Activated CD8-positive, alpha-beta memory T cell treated with anti-CD3 and anti-CD28 coated beads, Interleukin-2, amount 10 ng/mL, durations not matched to agents 7 days and 5 days (primary cell): ENCODE data around the gene LGI4. TPM values are rescaled to one million over a fixed set of nuclear protein-coding genes. Genes with fewer than 3 reads are reported as not detected.

Source experiments
- ATAC-seq: fragments of 150-1000 bp; cut with Tn5 transposase; one replicate; pipeline ENCODE4 v1.10.0; 2021; ENCODE audit warnings: moderate library complexity
- CTCF ChIA-PET: fragments of 350-600 bp; sonication (Branson Sonifier 250); formaldehyde crosslinking; loops from one replicate; lab custom pipeline; 2021; ENCODE audit warnings: antibody characterized with exemption; lab: Charles Lee
- DNase-seq: peaks from one replicate; pipeline ENCODE4 v3.0.0-alpha.2; 2020
- H3K27ac Mint-ChIP-seq: one replicate; pipeline ENCODE4 v1.8.0; 2021; ENCODE audit warnings: mild to moderate bottlenecking, mixed read lengths
- H3K27me3 Mint-ChIP-seq: one replicate; pipeline ENCODE4 v1.8.0; 2021; ENCODE audit warnings: mixed read lengths
- H3K36me3 Mint-ChIP-seq: one replicate; pipeline ENCODE4 v1.8.0; 2021; ENCODE audit warnings: mild to moderate bottlenecking, mixed read lengths
- H3K4me1 Mint-ChIP-seq: one replicate; pipeline ENCODE4 v1.8.0; 2021; ENCODE audit warnings: mixed read lengths
- H3K4me3 Mint-ChIP-seq: one replicate; pipeline ENCODE4 v1.8.0; 2021; ENCODE audit warnings: mild to moderate bottlenecking, moderate library complexity, mixed read lengths
- H3K9me3 Mint-ChIP-seq: one replicate; pipeline ENCODE4 v1.8.0; 2022; ENCODE audit warnings: low read depth, mixed read lengths
- total RNA-seq, 2 experiments: library from RNA; stranded (reverse); gene quantifications; one replicate each; pipeline ENCODE4 v1.2.3, GENCODE V29; 2021

The LGI4 gene
- total RNA-seq, 2 experiments from 2014 or later = not detected

- no peak overlapping the region for H3K4me3 Mint-ChIP-seq
- H3K9me3 Mint-ChIP-seq = no peaks in the 10 kb centered on the region
- H3K4me1 Mint-ChIP-seq = peaks cover 4% of the 10 kb centered on the region
- peaks cover 3% of the 10 kb centered on the region for H3K27me3 Mint-ChIP-seq
- ATAC-seq (no peak), DNase-seq (no peak)
- H3K27ac Mint-ChIP-seq = peak overlapping the region; percentile 37
- H3K36me3 Mint-ChIP-seq = no peaks in the 10 kb centered on the region
- CTCF ChIA-PET = interaction anchor here (1.1 to 2.1 kb wide), 5 partner anchors 19 to 72 kb away, joined by 4 to 13 read pairs (median 4); partner anchors contain the start of gene FXYD3
These were observed 48.9 kb downstream of the LGI4 start for GRCh38 chr19:35085947-35086346.

GRCh38 chr19:35084509-35084762, 50.4 kb downstream of the LGI4 start:
- no peak overlapping the region for H3K27ac Mint-ChIP-seq

GRCh38 chr19:35083691-35084508, 51.0 kb downstream of the LGI4 start:
- H3K9me3 Mint-ChIP-seq = no peaks in the 10 kb centered on the region
- CTCF ChIA-PET = interaction anchor here (1.8 kb wide), 1 partner anchor 18 kb away, joined by 3 read pairs; no protein-coding TSS in a partner anchor
- DNase-seq (no peak), ATAC-seq (no peak)
- no peaks in the 10 kb centered on the region for H3K36me3 Mint-ChIP-seq
- H3K27ac Mint-ChIP-seq = no peak overlapping the region
- no peak overlapping the region for H3K4me3 Mint-ChIP-seq
- H3K27me3 Mint-ChIP-seq = no peaks in the 10 kb centered on the region
- peaks cover 3% of the 10 kb centered on the region for H3K4me1 Mint-ChIP-seq

More at GRCh38 chr19:35084509-35084762, 50.4 kb downstream of the LGI4 start:
- CTCF ChIA-PET = no interaction called here
- Mint-ChIP-seq H3K4me3 (no peak overlapping the region), H3K4me1 (peaks cover 3% of the 10 kb centered on the region), H3K36me3 (no peaks in the 10 kb centered on the region), H3K9me3 (no peaks in the 10 kb centered on the region), H3K27me3 (no peaks in the 10 kb centered on the region)
- no peak for ATAC-seq
- DNase-seq = no peak

- Mint-ChIP-seq H3K4me1 (peaks cover 2% of the 10 kb centered on the region), H3K27ac (no peak overlapping the region), H3K36me3 (no peaks in the 10 kb centered on the region), H3K9me3 (no peaks in the 10 kb centered on the region), H3K27me3 (peaks cover 3% of the 10 kb centered on the region), H3K4me3 (no peak overlapping the region)
- no peak for ATAC-seq
- no peak for DNase-seq
- CTCF ChIA-PET = interaction anchor here (1.4 kb wide), 1 partner anchor 37 kb away, joined by 3 read pairs; no protein-coding TSS in a partner anchor
These were observed 53.7 kb downstream of the LGI4 start for GRCh38 chr19:35081201-35081600.

GRCh38 chr19:35080613-35081170, 54.2 kb downstream of the LGI4 start:
- Mint-ChIP-seq H3K4me1 (no peaks in the 10 kb centered on the region), H3K27me3 (peaks cover 3% of the 10 kb centered on the region), H3K36me3 (no peaks in the 10 kb centered on the region), H3K9me3 (no peaks in the 10 kb centered on the region), H3K27ac (no peak overlapping the region), H3K4me3 (no peak overlapping the region)
- CTCF ChIA-PET = interaction anchor here (1.4 kb wide), 1 partner anchor 36 kb away, joined by 3 read pairs; no protein-coding TSS in a partner anchor
- DNase-seq (no peak), ATAC-seq (no peak)

GRCh38 chr19:35079826-35080225, 55.0 kb downstream of the LGI4 start:
- H3K4me1 Mint-ChIP-seq = peaks cover 2% of the 10 kb centered on the region
- CTCF ChIA-PET = interaction anchor here (1.4 kb wide), 1 partner anchor 35 kb away, joined by 3 read pairs; no protein-coding TSS in a partner anchor
- no peak overlapping the region for H3K4me3 Mint-ChIP-seq
- H3K36me3 Mint-ChIP-seq = no peaks in the 10 kb centered on the region
- ATAC-seq (no peak), DNase-seq (no peak)
- H3K27ac Mint-ChIP-seq = no peak overlapping the region
- H3K9me3 Mint-ChIP-seq = no peaks in the 10 kb centered on the region
- peaks cover 3% of the 10 kb centered on the region for H3K27me3 Mint-ChIP-seq

- H3K4me1 Mint-ChIP-seq = peaks cover 2% of the 10 kb centered on the region
- ATAC-seq = no peak
- no peak overlapping the region for H3K4me3 Mint-ChIP-seq
- H3K27me3 Mint-ChIP-seq = peaks cover 3% of the 10 kb centered on the region
- CTCF ChIA-PET = no interaction called here
- no peaks in the 10 kb centered on the region for H3K36me3 Mint-ChIP-seq
- no peak for DNase-seq
- no peak overlapping the region for H3K27ac Mint-ChIP-seq
- no peaks in the 10 kb centered on the region for H3K9me3 Mint-ChIP-seq
These were observed 57.2 kb downstream of the LGI4 start for GRCh38 chr19:35077411-35078223.

GRCh38 chr19:35076657-35077056, 58.2 kb downstream of the LGI4 start:
- Mint-ChIP-seq H3K27me3 (peaks cover 3% of the 10 kb centered on the region), H3K9me3 (no peaks in the 10 kb centered on the region), H3K4me3 (no peak overlapping the region), H3K36me3 (no peaks in the 10 kb centered on the region), H3K27ac (no peak overlapping the region), H3K4me1 (peaks cover 2% of the 10 kb centered on the region)
- CTCF ChIA-PET = no interaction called here
- ATAC-seq (no peak), DNase-seq (no peak)

- no peak for DNase-seq
- H3K36me3 Mint-ChIP-seq = no peaks in the 10 kb centered on the region
- CTCF ChIA-PET = no interaction called here
- no peak overlapping the region for H3K4me3 Mint-ChIP-seq
- peaks cover 3% of the 10 kb centered on the region for H3K27me3 Mint-ChIP-seq
- H3K27ac Mint-ChIP-seq = no peak overlapping the region
- H3K9me3 Mint-ChIP-seq = no peaks in the 10 kb centered on the region
- H3K4me1 Mint-ChIP-seq = peaks cover 2% of the 10 kb centered on the region
- ATAC-seq = no peak
These were observed 58.9 kb downstream of the LGI4 start for GRCh38 chr19:35076026-35076370.

GRCh38 chr19:35075202-35076025, 59.4 kb downstream of the LGI4 start:
- Mint-ChIP-seq H3K27ac (no peak overlapping the region), H3K36me3 (no peaks in the 10 kb centered on the region), H3K4me1 (peaks cover 2% of the 10 kb centered on the region), H3K9me3 (no peaks in the 10 kb centered on the region), H3K27me3 (peaks cover 6% of the 10 kb centered on the region), H3K4me3 (no peak overlapping the region)
- no peak for DNase-seq
- CTCF ChIA-PET = no interaction called here
- ATAC-seq = no peak
